ENCODE results near the gene COPG2.

COPG2 gene

GRCh38 chr7:130479716-130480400 lies 188.7 kb downstream of the COPG2 start:
- Histone ChIP-seq H3K4me1 (no peaks in the 10 kb centered on the region), H3K36me3 (replicated peaks) (no peaks in the 10 kb centered on the region), H3K4me3 (no peak overlapping the region), H3K27me3 (ENCODE audit: low read depth) (no peaks in the 10 kb centered on the region), H3K9me3 (no peaks in the 10 kb centered on the region)
- DNase-seq (ENCODE audit: low spot score in 2 of 2) = no peak
- in situ Hi-C loops (cut with MboI; ENCODE audit: low sequenced_read_pairs) = no loop called here

- in situ Hi-C loops (cut with MboI; ENCODE audit: low sequenced_read_pairs) = no loop called here
- DNase-seq (ENCODE audit: low spot score in 2 of 2) = no peak
- Histone ChIP-seq H3K27me3 (ENCODE audit: low read depth) (no peaks in the 10 kb centered on the region), H3K36me3 (replicated peaks) (no peaks in the 10 kb centered on the region), H3K4me3 (no peak overlapping the region), H3K9me3 (no peaks in the 10 kb centered on the region), H3K4me1 (no peaks in the 10 kb centered on the region)
Observed at GRCh38 chr7:130478991-130479390, 189.6 kb downstream of the COPG2 start.

- Histone ChIP-seq H3K4me1 (no peaks in the 10 kb centered on the region), H3K27me3 (ENCODE audit: low read depth) (0 out of 2 replicates have a peak, but pooled peaks cover 6% of the 10 kb centered on the region), H3K36me3 (replicated peaks) (no peaks in the 10 kb centered on the region), H3K9me3 (no peaks in the 10 kb centered on the region), H3K4me3 (no peak overlapping the region)
- in situ Hi-C loops (cut with MboI; ENCODE audit: low sequenced_read_pairs) = no loop called here
- DNase-seq (ENCODE audit: low spot score in 2 of 2) = no peak
Observed at GRCh38 chr7:130476297-130477150, 192.0 kb downstream of the COPG2 start.

GRCh38 chr7:130475776-130476175 lies 192.8 kb downstream of the COPG2 start:
- 0 out of 2 replicates have a peak, but pooled peaks cover 6% of the 10 kb centered on the region for H3K27me3 ChIP-seq (ENCODE audit: low read depth)
- in situ Hi-C loops (cut with MboI; ENCODE audit: low sequenced_read_pairs) = no loop called here
- no peak for DNase-seq (ENCODE audit: low spot score in 2 of 2)
- H3K9me3 ChIP-seq = no peaks in the 10 kb centered on the region
- H3K4me1 ChIP-seq = no peaks in the 10 kb centered on the region
- H3K4me3 ChIP-seq = no peak overlapping the region
- H3K36me3 ChIP-seq (replicated peaks) = no peaks in the 10 kb centered on the region

GRCh38 chr7:130473876-130474275 lies 194.7 kb downstream of the COPG2 start:
- Histone ChIP-seq H3K4me1 (no peaks in the 10 kb centered on the region), H3K36me3 (replicated peaks) (no peaks in the 10 kb centered on the region), H3K9me3 (no peaks in the 10 kb centered on the region), H3K4me3 (no peak overlapping the region), H3K27me3 (ENCODE audit: low read depth) (peaks cover 10% of the 10 kb centered on the region; the same call in 1 of the 2 replicates)
- in situ Hi-C loops (cut with MboI; ENCODE audit: low sequenced_read_pairs) = no loop called here
- DNase-seq (ENCODE audit: low spot score in 2 of 2) = no peak

GRCh38 chr7:130473289-130473688 lies 195.3 kb downstream of the COPG2 start:
- DNase-seq (ENCODE audit: low spot score in 2 of 2) = no peak
- Histone ChIP-seq H3K9me3 (no peaks in the 10 kb centered on the region), H3K36me3 (replicated peaks) (no peaks in the 10 kb centered on the region), H3K4me1 (no peaks in the 10 kb centered on the region), H3K27me3 (ENCODE audit: low read depth) (peaks cover 10% of the 10 kb centered on the region; the same call in 1 of the 2 replicates), H3K4me3 (no peak overlapping the region)
- in situ Hi-C loops (cut with MboI; ENCODE audit: low sequenced_read_pairs) = no loop called here

- H3K27me3 ChIP-seq (ENCODE audit: low read depth) = peaks cover 10% of the 10 kb centered on the region; the same call in 1 of the 2 replicates
- in situ Hi-C loops (cut with MboI; ENCODE audit: low sequenced_read_pairs) = no loop called here
- no peak for DNase-seq (ENCODE audit: low spot score in 2 of 2)
- no peaks in the 10 kb centered on the region for H3K36me3 ChIP-seq (replicated peaks)
- no peaks in the 10 kb centered on the region for H3K4me1 ChIP-seq
- H3K4me3 ChIP-seq = no peak overlapping the region
- no peaks in the 10 kb centered on the region for H3K9me3 ChIP-seq
Observed at GRCh38 chr7:130471974-130472373, 196.6 kb downstream of the COPG2 start.

GRCh38 chr7:130468612-130469011 lies 199.9 kb downstream of the COPG2 start:
- no peak for DNase-seq (ENCODE audit: low spot score in 2 of 2)
- no peaks in the 10 kb centered on the region for H3K36me3 ChIP-seq (replicated peaks)
- no peaks in the 10 kb centered on the region for H3K4me1 ChIP-seq
- in situ Hi-C loops (cut with MboI; ENCODE audit: low sequenced_read_pairs) = no loop called here
- H3K27me3 ChIP-seq (ENCODE audit: low read depth) = peaks cover 10% of the 10 kb centered on the region
- no peaks in the 10 kb centered on the region for H3K9me3 ChIP-seq
- no peak overlapping the region for H3K4me3 ChIP-seq

GRCh38 chr7:130463553-130464434 lies 204.8 kb downstream of the COPG2 start:
- Histone ChIP-seq H3K9me3 (peaks cover 5% of the 10 kb centered on the region; the same call in 1 of the 2 replicates), H3K4me1 (no peaks in the 10 kb centered on the region), H3K27me3 (ENCODE audit: low read depth) (peaks cover 4% of the 10 kb centered on the region), H3K36me3 (replicated peaks) (no peaks in the 10 kb centered on the region), H3K4me3 (no peak overlapping the region)
- DNase-seq (ENCODE audit: low spot score in 2 of 2) = no peak
- in situ Hi-C loops (cut with MboI; ENCODE audit: low sequenced_read_pairs) = no loop called here

GRCh38 chr7:130461272-130461671 lies 207.3 kb downstream of the COPG2 start:
- no peak for DNase-seq (ENCODE audit: low spot score in 2 of 2)
- no peaks in the 10 kb centered on the region for H3K36me3 ChIP-seq (replicated peaks)
- peaks cover 5% of the 10 kb centered on the region; the same call in 1 of the 2 replicates for H3K9me3 ChIP-seq
- in situ Hi-C loops (cut with MboI; ENCODE audit: low sequenced_read_pairs) = no loop called here
- H3K27me3 ChIP-seq (ENCODE audit: low read depth) = peaks cover 4% of the 10 kb centered on the region
- H3K4me1 ChIP-seq = no peaks in the 10 kb centered on the region
- no peak overlapping the region for H3K4me3 ChIP-seq

- no peaks in the 10 kb centered on the region for H3K4me1 ChIP-seq
- H3K36me3 ChIP-seq (replicated peaks) = no peaks in the 10 kb centered on the region
- in situ Hi-C loops (cut with MboI; ENCODE audit: low sequenced_read_pairs) = no loop called here
- DNase-seq (ENCODE audit: low spot score in 2 of 2) = no peak
- no peak overlapping the region for H3K4me3 ChIP-seq
- H3K27me3 ChIP-seq (ENCODE audit: low read depth) = peaks cover 7% of the 10 kb centered on the region
- H3K9me3 ChIP-seq = peaks cover 5% of the 10 kb centered on the region; the same call in 1 of the 2 replicates
Observed at GRCh38 chr7:130458257-130458656, 210.3 kb downstream of the COPG2 start.

Data from HAP-1 (cell line).